Ishikawa (cell line): ENCODE data around the gene NUP214.

Experiments
- CEBPB ChIP-seq: IDR thresholded peaks from 2 replicates; pipeline ENCODE4 v1.6.1; 2012
- CREB1 ChIP-seq: IDR thresholded peaks from 2 replicates; pipeline ENCODE4 v1.6.1; 2012; ENCODE audit warnings: low read depth
- EGR1 ChIP-seq: IDR thresholded peaks from 2 replicates; pipeline ENCODE4 v1.6.1; 2012
- EP300 ChIP-seq: IDR thresholded peaks from 2 replicates; pipeline ENCODE4 v1.6.1; 2012; ENCODE audit warnings: borderline replicate concordance
- TAF1 ChIP-seq: IDR thresholded peaks from 2 replicates; pipeline ENCODE4 v1.6.1; 2012; ENCODE audit warnings: low read depth, mild to moderate bottlenecking
- YY1 ChIP-seq: IDR thresholded peaks from 2 replicates; pipeline ENCODE4 v1.6.1; 2012; ENCODE audit warnings: low read depth
- TF ChIP-seq, protein P1 (sequence below): IDR thresholded peaks from 2 replicates; pipeline ENCODE4 v1.6.1; 2012; ENCODE audit warnings: low read depth, mild to moderate bottlenecking
- TF ChIP-seq, protein P2 (sequence below): IDR thresholded peaks from 2 replicates; pipeline ENCODE4 v1.6.1; 2012

DNA sequence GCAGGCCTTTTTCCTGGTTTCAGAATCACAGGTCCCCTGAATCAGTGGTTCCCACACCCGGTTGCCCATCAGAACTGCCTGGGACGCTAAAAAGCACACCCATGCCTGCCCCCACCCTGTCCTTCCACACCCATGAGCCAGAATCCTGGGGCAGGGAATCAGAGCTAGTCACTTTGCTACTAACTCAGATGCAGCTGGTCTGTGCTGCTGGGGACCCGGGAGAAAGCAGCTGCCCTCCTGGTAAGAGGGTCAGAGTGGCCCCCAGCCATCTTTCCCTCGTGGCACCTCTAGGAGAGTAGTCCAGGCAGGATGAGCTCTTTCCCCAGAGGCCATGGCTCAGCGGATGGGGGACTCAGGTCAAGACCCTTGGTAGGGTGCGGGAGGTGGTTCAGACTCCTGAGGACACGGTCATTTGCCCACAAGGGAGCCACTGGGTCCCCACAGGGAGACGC, 11.3 kb upstream of the NUP214 start:
- TF ChIP-seq CREB1 (no peak), TAF1 (no peak), EP300 (no peak), YY1 (no peak), EGR1 (no peak), CEBPB (no peak)
- TF ChIP-seq, protein P1, sequence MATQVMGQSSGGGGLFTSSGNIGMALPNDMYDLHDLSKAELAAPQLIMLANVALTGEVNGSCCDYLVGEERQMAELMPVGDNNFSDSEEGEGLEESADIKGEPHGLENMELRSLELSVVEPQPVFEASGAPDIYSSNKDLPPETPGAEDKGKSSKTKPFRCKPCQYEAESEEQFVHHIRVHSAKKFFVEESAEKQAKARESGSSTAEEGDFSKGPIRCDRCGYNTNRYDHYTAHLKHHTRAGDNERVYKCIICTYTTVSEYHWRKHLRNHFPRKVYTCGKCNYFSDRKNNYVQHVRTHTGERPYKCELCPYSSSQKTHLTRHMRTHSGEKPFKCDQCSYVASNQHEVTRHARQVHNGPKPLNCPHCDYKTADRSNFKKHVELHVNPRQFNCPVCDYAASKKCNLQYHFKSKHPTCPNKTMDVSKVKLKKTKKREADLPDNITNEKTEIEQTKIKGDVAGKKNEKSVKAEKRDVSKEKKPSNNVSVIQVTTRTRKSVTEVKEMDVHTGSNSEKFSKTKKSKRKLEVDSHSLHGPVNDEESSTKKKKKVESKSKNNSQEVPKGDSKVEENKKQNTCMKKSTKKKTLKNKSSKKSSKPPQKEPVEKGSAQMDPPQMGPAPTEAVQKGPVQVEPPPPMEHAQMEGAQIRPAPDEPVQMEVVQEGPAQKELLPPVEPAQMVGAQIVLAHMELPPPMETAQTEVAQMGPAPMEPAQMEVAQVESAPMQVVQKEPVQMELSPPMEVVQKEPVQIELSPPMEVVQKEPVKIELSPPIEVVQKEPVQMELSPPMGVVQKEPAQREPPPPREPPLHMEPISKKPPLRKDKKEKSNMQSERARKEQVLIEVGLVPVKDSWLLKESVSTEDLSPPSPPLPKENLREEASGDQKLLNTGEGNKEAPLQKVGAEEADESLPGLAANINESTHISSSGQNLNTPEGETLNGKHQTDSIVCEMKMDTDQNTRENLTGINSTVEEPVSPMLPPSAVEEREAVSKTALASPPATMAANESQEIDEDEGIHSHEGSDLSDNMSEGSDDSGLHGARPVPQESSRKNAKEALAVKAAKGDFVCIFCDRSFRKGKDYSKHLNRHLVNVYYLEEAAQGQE: no peak
- TF ChIP-seq, protein P2, sequence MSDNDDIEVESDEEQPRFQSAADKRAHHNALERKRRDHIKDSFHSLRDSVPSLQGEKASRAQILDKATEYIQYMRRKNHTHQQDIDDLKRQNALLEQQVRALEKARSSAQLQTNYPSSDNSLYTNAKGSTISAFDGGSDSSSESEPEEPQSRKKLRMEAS: no peak
